H1 (cell line): ENCODE data around the gene CPM. TPM values are rescaled to one million over a fixed set of nuclear protein-coding genes. Genes with fewer than 3 reads are reported as not detected.

Experiments
- BRCA1 ChIP-seq: IDR thresholded peaks from 2 replicates; pipeline ENCODE4 v1.6.1; 2012; ENCODE audit warnings: low read depth, low read length, improper control_type of control experiment
- NRF1 ChIP-seq: IDR thresholded peaks from 2 replicates; pipeline ENCODE4 v1.6.1; 2011; ENCODE audit warnings: mild to moderate bottlenecking, low read depth, low read length, improper control_type of control experiment
- RBBP5 ChIP-seq: IDR thresholded peaks from 2 replicates; pipeline ENCODE4 v1.7.1; 2012; ENCODE audit warnings: low read depth, mild to moderate bottlenecking, inconsistent platforms, low read length, moderate library complexity, borderline replicate concordance
- RNF2 ChIP-seq: fragments of 200-900, 300-1000 bp; sonication (generic); IDR thresholded peaks from 2 replicates; pipeline ENCODE4 v1.7.1; 2016; ENCODE audit warnings: borderline replicate concordance, low read depth, mild to moderate bottlenecking, antibody characterized with exemption, low read length; ENCODE audit not compliant: poor library complexity, severe bottlenecking; ENCODE audit errors: missing control alignments
- polyA plus RNA-seq, 7 experiments: library from polyadenylated mRNA; depleted of rRNA in 3 of 7; stranded (reverse) in 5 of 7; unstranded in 2 of 7; fragments of >200 nt in 5 of 7; fragments of 200-250 nt in 2 of 7; gene quantifications; 1 replicate in 5 of 7; 2 replicates in 1 of 7; 4 replicates in 1 of 7; pipeline versions ENCODE4 v1.2.1 to v1.2.3, GENCODE V29; 2011 to 2013; ENCODE audit warnings: missing spikeins in 2 of 7, mixed read lengths in 2 of 7
- total RNA-seq: library from RNA; stranded (reverse); fragmentation: NEBNext Ultra II Directional; extraction: Animal tissue kit (Norgen Biotek cat#: 25700); gene quantifications from 2 replicates; pipeline ENCODE4 v1.2.1, GENCODE V29; 2021
- TF ChIP-seq, protein P1 (sequence below): fragments of 300-600 bp; sonication (generic); IDR thresholded peaks from 2 replicates; pipeline ENCODE4 v1.7.1; 2012; ENCODE audit warnings: low read length, moderate library complexity, mild to moderate bottlenecking, inconsistent platforms; ENCODE audit not compliant: insufficient replicate concordance

CPM gene
- total and polyA plus RNA-seq, 2 of the 8 experiments (the other 6 are each of a cell fraction or from before 2014, with no cell fraction given), result 0.33 to 3.1 TPM

DNA sequence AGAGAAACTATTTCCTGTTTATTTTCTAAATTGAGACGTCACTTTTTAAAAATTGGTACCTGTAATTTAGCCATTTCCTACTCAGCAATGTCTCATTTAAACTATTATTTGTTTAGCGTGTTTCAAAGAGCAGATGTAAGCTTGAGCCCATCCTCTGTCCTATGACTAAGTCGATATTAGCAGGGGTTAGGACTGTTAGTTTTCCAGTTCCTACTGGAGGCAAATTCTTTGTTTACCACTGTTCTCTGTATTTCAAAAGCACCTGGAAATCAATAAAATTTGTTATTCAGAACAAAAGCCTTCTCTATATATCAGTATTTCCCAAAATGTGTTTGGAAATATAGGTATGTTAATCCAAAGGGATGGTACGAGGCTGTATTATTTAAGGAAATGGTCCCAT is 82.6 kb downstream of the CPM start (continued):
- TF ChIP-seq, protein P1, sequence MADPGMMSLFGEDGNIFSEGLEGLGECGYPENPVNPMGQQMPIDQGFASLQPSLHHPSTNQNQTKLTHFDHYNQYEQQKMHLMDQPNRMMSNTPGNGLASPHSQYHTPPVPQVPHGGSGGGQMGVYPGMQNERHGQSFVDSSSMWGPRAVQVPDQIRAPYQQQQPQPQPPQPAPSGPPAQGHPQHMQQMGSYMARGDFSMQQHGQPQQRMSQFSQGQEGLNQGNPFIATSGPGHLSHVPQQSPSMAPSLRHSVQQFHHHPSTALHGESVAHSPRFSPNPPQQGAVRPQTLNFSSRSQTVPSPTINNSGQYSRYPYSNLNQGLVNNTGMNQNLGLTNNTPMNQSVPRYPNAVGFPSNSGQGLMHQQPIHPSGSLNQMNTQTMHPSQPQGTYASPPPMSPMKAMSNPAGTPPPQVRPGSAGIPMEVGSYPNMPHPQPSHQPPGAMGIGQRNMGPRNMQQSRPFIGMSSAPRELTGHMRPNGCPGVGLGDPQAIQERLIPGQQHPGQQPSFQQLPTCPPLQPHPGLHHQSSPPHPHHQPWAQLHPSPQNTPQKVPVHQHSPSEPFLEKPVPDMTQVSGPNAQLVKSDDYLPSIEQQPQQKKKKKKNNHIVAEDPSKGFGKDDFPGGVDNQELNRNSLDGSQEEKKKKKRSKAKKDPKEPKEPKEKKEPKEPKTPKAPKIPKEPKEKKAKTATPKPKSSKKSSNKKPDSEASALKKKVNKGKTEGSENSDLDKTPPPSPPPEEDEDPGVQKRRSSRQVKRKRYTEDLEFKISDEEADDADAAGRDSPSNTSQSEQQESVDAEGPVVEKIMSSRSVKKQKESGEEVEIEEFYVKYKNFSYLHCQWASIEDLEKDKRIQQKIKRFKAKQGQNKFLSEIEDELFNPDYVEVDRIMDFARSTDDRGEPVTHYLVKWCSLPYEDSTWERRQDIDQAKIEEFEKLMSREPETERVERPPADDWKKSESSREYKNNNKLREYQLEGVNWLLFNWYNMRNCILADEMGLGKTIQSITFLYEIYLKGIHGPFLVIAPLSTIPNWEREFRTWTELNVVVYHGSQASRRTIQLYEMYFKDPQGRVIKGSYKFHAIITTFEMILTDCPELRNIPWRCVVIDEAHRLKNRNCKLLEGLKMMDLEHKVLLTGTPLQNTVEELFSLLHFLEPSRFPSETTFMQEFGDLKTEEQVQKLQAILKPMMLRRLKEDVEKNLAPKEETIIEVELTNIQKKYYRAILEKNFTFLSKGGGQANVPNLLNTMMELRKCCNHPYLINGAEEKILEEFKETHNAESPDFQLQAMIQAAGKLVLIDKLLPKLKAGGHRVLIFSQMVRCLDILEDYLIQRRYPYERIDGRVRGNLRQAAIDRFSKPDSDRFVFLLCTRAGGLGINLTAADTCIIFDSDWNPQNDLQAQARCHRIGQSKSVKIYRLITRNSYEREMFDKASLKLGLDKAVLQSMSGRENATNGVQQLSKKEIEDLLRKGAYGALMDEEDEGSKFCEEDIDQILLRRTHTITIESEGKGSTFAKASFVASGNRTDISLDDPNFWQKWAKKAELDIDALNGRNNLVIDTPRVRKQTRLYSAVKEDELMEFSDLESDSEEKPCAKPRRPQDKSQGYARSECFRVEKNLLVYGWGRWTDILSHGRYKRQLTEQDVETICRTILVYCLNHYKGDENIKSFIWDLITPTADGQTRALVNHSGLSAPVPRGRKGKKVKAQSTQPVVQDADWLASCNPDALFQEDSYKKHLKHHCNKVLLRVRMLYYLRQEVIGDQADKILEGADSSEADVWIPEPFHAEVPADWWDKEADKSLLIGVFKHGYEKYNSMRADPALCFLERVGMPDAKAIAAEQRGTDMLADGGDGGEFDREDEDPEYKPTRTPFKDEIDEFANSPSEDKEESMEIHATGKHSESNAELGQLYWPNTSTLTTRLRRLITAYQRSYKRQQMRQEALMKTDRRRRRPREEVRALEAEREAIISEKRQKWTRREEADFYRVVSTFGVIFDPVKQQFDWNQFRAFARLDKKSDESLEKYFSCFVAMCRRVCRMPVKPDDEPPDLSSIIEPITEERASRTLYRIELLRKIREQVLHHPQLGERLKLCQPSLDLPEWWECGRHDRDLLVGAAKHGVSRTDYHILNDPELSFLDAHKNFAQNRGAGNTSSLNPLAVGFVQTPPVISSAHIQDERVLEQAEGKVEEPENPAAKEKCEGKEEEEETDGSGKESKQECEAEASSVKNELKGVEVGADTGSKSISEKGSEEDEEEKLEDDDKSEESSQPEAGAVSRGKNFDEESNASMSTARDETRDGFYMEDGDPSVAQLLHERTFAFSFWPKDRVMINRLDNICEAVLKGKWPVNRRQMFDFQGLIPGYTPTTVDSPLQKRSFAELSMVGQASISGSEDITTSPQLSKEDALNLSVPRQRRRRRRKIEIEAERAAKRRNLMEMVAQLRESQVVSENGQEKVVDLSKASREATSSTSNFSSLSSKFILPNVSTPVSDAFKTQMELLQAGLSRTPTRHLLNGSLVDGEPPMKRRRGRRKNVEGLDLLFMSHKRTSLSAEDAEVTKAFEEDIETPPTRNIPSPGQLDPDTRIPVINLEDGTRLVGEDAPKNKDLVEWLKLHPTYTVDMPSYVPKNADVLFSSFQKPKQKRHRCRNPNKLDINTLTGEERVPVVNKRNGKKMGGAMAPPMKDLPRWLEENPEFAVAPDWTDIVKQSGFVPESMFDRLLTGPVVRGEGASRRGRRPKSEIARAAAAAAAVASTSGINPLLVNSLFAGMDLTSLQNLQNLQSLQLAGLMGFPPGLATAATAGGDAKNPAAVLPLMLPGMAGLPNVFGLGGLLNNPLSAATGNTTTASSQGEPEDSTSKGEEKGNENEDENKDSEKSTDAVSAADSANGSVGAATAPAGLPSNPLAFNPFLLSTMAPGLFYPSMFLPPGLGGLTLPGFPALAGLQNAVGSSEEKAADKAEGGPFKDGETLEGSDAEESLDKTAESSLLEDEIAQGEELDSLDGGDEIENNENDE, result no peak
- no peak for TF ChIP-seq RBBP5
- no peak for TF ChIP-seq BRCA1
- TF ChIP-seq NRF1, result no peak
- no peak for TF ChIP-seq RNF2
